ENCODE measurements around the gene OR52N5. TPM values are rescaled to one million over a fixed set of nuclear protein-coding genes. Genes with fewer than 3 reads are reported as not detected.

OR52N5 gene
- total and polyA plus RNA-seq, 12 donors, result 0.11 TPM; not detected in 11

- H3K9me3 ChIP-seq (replicated peaks in 1 of 3), result no peaks in the 10 kb centered on the region
- no peak overlapping the region for H3K27ac ChIP-seq
- TF ChIP-seq CTCF (IDR thresholded peaks at IDR 0.05) (no peak), POLR2A (IDR thresholded peaks at IDR 0.05) (no peak)
- 33 to 40% (median 35%) methylated on average over 1 of the region's 1 CpG for WGBS, 4 donors
- H3K4me3 ChIP-seq, result no peak overlapping the region
- DNase-seq, result no peak
- no peaks in the 10 kb centered on the region for H3K27me3 ChIP-seq
- intact Hi-C loops (cut with DNase I), result no loop called here
- no peaks in the 10 kb centered on the region for H3K36me3 ChIP-seq (replicated peaks in 1 of 2)
- no peaks in the 10 kb centered on the region for H3K4me1 ChIP-seq (replicated peaks in 1 of 2)
Observed at GRCh38 chr11:5767056-5767455, 16.1 kb downstream of the OR52N5 start.

GRCh38 chr11:5753943-5754342 is 29.2 kb downstream of the OR52N5 start, which contains the start of gene OR52N4:
TSS of gene OR52N4 (plus strand) at chr11:5754243. CDS start at chr11:5754741, 498 bp downstream.
- WGBS, 4 donors, result 73 to 96% (median 89%) methylated on average over 1 of the region's 1 CpG
- Histone ChIP-seq H3K27ac (no peak within 1 kb of the TSS), H3K4me1 (replicated peaks in 1 of 2) (no peaks in the 10 kb centered on the region), H3K9me3 (replicated peaks in 1 of 3) (no peaks in the 10 kb centered on the region), H3K36me3 (replicated peaks in 1 of 2) (no peaks in the 10 kb centered on the region), H3K27me3 (no peaks in the 10 kb centered on the region), H3K4me3 (no peak within 1 kb of the TSS)
- intact Hi-C loops (cut with DNase I), result no loop called here
- no peak for DNase-seq
- TF ChIP-seq POLR2A (IDR thresholded peaks at IDR 0.05) (no peak), CTCF (IDR thresholded peaks at IDR 0.05) (no peak)

- no peak overlapping the region for H3K27ac ChIP-seq
- TF ChIP-seq CTCF (IDR thresholded peaks at IDR 0.05), result no peak
- TF ChIP-seq POLR2A (IDR thresholded peaks at IDR 0.05), result no peak
- no peaks in the 10 kb centered on the region for H3K4me1 ChIP-seq (replicated peaks in 1 of 2)
- no peak for DNase-seq
- no peak overlapping the region for H3K4me3 ChIP-seq
- 63 to 71% (median 68%) methylated on average over 3 of the region's 3 CpGs for WGBS, 4 donors
- H3K9me3 ChIP-seq (replicated peaks in 1 of 3), result no peaks in the 10 kb centered on the region
- H3K27me3 ChIP-seq, result no peaks in the 10 kb centered on the region
- intact Hi-C loops (cut with DNase I), result no loop called here
- no peaks in the 10 kb centered on the region for H3K36me3 ChIP-seq (replicated peaks in 1 of 2)
Observed at GRCh38 chr11:5749836-5750235, 33.3 kb downstream of the OR52N5 start.

- H3K36me3 ChIP-seq (replicated peaks in 1 of 2), result no peaks in the 10 kb centered on the region
- peaks cover 0 to 4% (median 0%) of the 10 kb centered on the region in 3 donors for H3K9me3 ChIP-seq (replicated peaks in 1 of 3)
- H3K27me3 ChIP-seq, result no peaks in the 10 kb centered on the region
- no peak for TF ChIP-seq POLR2A (IDR thresholded peaks at IDR 0.05)
- TF ChIP-seq CTCF (IDR thresholded peaks at IDR 0.05), result no peak
- no peak for DNase-seq
- no peak overlapping the region for H3K27ac ChIP-seq
- WGBS, 4 donors, result 77 to 85% (median 83%) methylated on average over 2 to 3 of the region's 3 CpGs
- H3K4me1 ChIP-seq (replicated peaks in 1 of 2), result no peaks in the 10 kb centered on the region
- H3K4me3 ChIP-seq, result no peak overlapping the region
- intact Hi-C loops (cut with DNase I), result no loop called here
Observed at GRCh38 chr11:5746614-5747013, 36.5 kb downstream of the OR52N5 start.
